Measurements from ENCODE around the gene IRS2. TPM values are rescaled to one million over a fixed set of nuclear protein-coding genes. Genes with fewer than 3 reads are reported as not detected.

Gene IRS2
- total and polyA plus RNA-seq, 2 experiments from 2014 or later = 3.6 to 14.5 TPM

GRCh38 chr13:109787135-109787954 lies 962 bp upstream of the IRS2 start:
- peaks cover 4% of the 10 kb centered on the region; the same call in 1 of the 2 replicates for H3K27me3 ChIP-seq (ENCODE audit: insufficient read depth)
- Mint-ChIP-seq H3K9me3 (no peaks in the 10 kb centered on the region), H3K4me3 (peak overlapping the region; percentile 81), H3K27me3 (ENCODE audit: insufficient read depth, low read depth, poor library complexity) (peaks cover 1% of the 10 kb centered on the region), H3K36me3 (ENCODE audit: low read depth) (peaks cover 2% of the 10 kb centered on the region; the same call in 2 of the 3 replicates), H3K4me1 (peaks cover 17% of the 10 kb centered on the region), H3K27ac (no peak overlapping the region)
- peak; percentile 74 for DNase-seq (ENCODE audit: low spot score)
- H3K4me1 ChIP-seq (ENCODE audit: insufficient read depth) = peaks cover 4% of the 10 kb centered on the region; the same call in 1 of the 2 replicates
- no peaks in the 10 kb centered on the region for H3K36me3 ChIP-seq (ENCODE audit: insufficient read depth)
- peak overlapping the region; percentile 70 for H2AFZ ChIP-seq
- H3K27ac ChIP-seq (ENCODE audit: low read depth) = peak overlapping the region; percentile 84; the same call in 1 of the 2 replicates
- peak overlapping the region; percentile 81 for H3K4me3 ChIP-seq
- H3F3A ChIP-seq (replicated peaks; ENCODE audit: low read depth) = no peaks in the 10 kb centered on the region
- peak overlapping the region; percentile 76 for H3K4me2 ChIP-seq
- peaks cover 2% of the 10 kb centered on the region for H3K79me2 ChIP-seq (replicated peaks; ENCODE audit: insufficient read depth)
- H3K9me2 ChIP-seq (ENCODE audit: insufficient read depth) = no peaks in the 10 kb centered on the region
- ATAC-seq = peak; percentile 18
- no peaks in the 10 kb centered on the region; the same call in none of the 2 replicates for H4K20me1 ChIP-seq (replicated peaks; ENCODE audit: insufficient read depth)
- TF ChIP-seq POLR2AphosphoS5 (IDR thresholded peaks at IDR 0.05; ENCODE audit: low read depth) = peak; percentile 17
- no peak for TF ChIP-seq JUNB (IDR thresholded peaks at IDR 0.05; ENCODE audit: unreplicated experiment)

DNA sequence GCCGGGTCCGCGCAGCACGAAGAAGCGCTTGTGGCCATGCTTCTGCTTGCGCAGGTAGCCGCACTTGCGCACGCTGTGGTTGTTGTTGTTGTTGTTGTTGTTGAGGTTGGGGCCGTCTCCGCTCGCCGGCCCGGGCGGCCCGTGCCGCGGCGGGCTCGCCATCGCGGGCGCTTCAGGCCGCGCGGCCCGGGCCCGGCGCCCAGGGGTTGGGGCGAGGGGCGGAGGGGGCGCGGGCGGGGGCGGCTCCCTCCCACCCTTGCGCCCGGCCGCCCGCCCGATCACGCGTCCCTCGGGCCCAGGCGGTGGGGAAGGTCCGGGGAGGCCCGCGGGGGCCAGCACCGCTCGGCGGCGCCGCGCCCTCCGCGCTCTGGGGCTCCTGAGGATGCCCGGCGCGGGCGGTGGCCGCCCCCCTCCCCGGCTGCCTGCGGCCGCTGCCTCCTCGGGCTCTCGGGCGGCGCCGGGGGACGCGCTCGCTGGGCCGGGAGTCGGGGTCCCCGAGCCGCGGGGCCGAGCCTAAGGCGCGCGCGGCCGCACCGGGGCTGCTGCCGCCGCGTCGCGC lies 412 bp downstream of the IRS2 start:
- Histone ChIP-seq H3K4me2 (peak overlapping the region; percentile 84), H3K36me3 (ENCODE audit: insufficient read depth) (no peaks in the 10 kb centered on the region), H3K4me3 (peak overlapping the region; percentile 81), H3K9me2 (ENCODE audit: insufficient read depth) (no peaks in the 10 kb centered on the region), H3K4me1 (ENCODE audit: insufficient read depth) (peaks cover 11% of the 10 kb centered on the region), H4K20me1 (replicated peaks; ENCODE audit: insufficient read depth) (peaks cover 7% of the 10 kb centered on the region), H3K79me2 (replicated peaks; ENCODE audit: insufficient read depth) (peaks cover 16% of the 10 kb centered on the region), H2AFZ (no peak overlapping the region), H3K27me3 (ENCODE audit: insufficient read depth) (peaks cover 4% of the 10 kb centered on the region; the same call in 1 of the 2 replicates), H3F3A (replicated peaks; ENCODE audit: low read depth) (no peaks in the 10 kb centered on the region), H3K27ac (ENCODE audit: low read depth) (no peak overlapping the region)
- DNase-seq (ENCODE audit: low spot score) (peak; percentile 21), ATAC-seq (no peak)
- H3K27ac Mint-ChIP-seq = no peak overlapping the region
- H3K4me3 Mint-ChIP-seq = peak overlapping the region; percentile 69; the same call in 2 of the 3 replicates
- peaks cover 17% of the 10 kb centered on the region for H3K4me1 Mint-ChIP-seq
- peaks cover 11% of the 10 kb centered on the region; the same call in 2 of the 3 replicates for H3K36me3 Mint-ChIP-seq (ENCODE audit: low read depth)
- peaks cover 1% of the 10 kb centered on the region for H3K27me3 Mint-ChIP-seq (ENCODE audit: insufficient read depth, low read depth, poor library complexity)
- no peaks in the 10 kb centered on the region for H3K9me3 Mint-ChIP-seq
- no peak for TF ChIP-seq ZNF114 (CRISPR knock-in tag; IDR thresholded peaks at IDR 0.05)
- TF ChIP-seq, protein P1, sequence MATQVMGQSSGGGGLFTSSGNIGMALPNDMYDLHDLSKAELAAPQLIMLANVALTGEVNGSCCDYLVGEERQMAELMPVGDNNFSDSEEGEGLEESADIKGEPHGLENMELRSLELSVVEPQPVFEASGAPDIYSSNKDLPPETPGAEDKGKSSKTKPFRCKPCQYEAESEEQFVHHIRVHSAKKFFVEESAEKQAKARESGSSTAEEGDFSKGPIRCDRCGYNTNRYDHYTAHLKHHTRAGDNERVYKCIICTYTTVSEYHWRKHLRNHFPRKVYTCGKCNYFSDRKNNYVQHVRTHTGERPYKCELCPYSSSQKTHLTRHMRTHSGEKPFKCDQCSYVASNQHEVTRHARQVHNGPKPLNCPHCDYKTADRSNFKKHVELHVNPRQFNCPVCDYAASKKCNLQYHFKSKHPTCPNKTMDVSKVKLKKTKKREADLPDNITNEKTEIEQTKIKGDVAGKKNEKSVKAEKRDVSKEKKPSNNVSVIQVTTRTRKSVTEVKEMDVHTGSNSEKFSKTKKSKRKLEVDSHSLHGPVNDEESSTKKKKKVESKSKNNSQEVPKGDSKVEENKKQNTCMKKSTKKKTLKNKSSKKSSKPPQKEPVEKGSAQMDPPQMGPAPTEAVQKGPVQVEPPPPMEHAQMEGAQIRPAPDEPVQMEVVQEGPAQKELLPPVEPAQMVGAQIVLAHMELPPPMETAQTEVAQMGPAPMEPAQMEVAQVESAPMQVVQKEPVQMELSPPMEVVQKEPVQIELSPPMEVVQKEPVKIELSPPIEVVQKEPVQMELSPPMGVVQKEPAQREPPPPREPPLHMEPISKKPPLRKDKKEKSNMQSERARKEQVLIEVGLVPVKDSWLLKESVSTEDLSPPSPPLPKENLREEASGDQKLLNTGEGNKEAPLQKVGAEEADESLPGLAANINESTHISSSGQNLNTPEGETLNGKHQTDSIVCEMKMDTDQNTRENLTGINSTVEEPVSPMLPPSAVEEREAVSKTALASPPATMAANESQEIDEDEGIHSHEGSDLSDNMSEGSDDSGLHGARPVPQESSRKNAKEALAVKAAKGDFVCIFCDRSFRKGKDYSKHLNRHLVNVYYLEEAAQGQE (IDR thresholded peaks at IDR 0.05; ENCODE audit: unreplicated experiment) = no peak
- TF ChIP-seq ETS1 (IDR thresholded peaks at IDR 0.05) = no peak
- no peak for TF ChIP-seq NANOG (IDR thresholded peaks at IDR 0.05; ENCODE audit: borderline replicate concordance)
- no peak for TF ChIP-seq CREB1 (CRISPR knock-in tag; IDR thresholded peaks at IDR 0.05; ENCODE audit: low read depth)
- no peak for TF ChIP-seq EZH2phosphoT487 (IDR thresholded peaks at IDR 0.05; ENCODE audit: unreplicated experiment)
- TF ChIP-seq ZNF331 (CRISPR knock-in tag; IDR thresholded peaks at IDR 0.05; ENCODE audit: low read depth) = no peak
- TF ChIP-seq STAT1 (IDR thresholded peaks at IDR 0.05; ENCODE audit: unreplicated experiment) = no peak
- TF ChIP-seq JUNB (IDR thresholded peaks at IDR 0.05; ENCODE audit: unreplicated experiment) = no peak
- TF ChIP-seq CTCF (conservative IDR thresholded peaks at IDR 0.05; ENCODE audit: low read depth in 2 of 2) = no peak
- TF ChIP-seq EZH2 (IDR thresholded peaks at IDR 0.05; ENCODE audit: low read depth, unreplicated experiment) = no peak

Measured in GM23338 (cell line).